Bronchial epithelial cell (primary cell): Measurements from ENCODE around the gene EIF4EBP2. TPM values are rescaled to one million over a fixed set of nuclear protein-coding genes. Genes with fewer than 3 reads are reported as not detected.

Experiments used
- DNase-seq: peaks from one replicate; pipeline ENCODE4 v3.0.0-alpha.2; 2010; ENCODE audit warnings: low read depth
- FAIRE-seq: peaks from 2 replicates; lab custom pipeline; 2011; peaks lifted over from hg19 to GRCh38; lab: Jason Lieb, UNC
- H3K27me3 ChIP-seq: 2 replicates; pipeline ENCODE4 v1.5.1; 2011; ENCODE audit warnings: low read length; ENCODE audit not compliant: control insufficient read depth, insufficient read depth
- H3K36me3 ChIP-seq: 2 replicates; pipeline ENCODE4 v1.5.1; 2011; ENCODE audit warnings: low read length; ENCODE audit not compliant: control insufficient read depth, insufficient read depth
- H3K4me3 ChIP-seq: 2 replicates; pipeline ENCODE4 v1.5.1; 2011; ENCODE audit warnings: mild to moderate bottlenecking, low read depth, low read length, control low read depth
- total RNA-seq: library from RNA; depleted of rRNA; stranded (reverse); fragments of >200 nt; gene quantifications from 2 replicates; pipeline ENCODE4 v1.2.1, GENCODE V29; 2014
- TF ChIP-seq, protein P1 (sequence below): IDR thresholded peaks from 2 replicates; pipeline ENCODE4 v1.5.1; 2011; ENCODE audit warnings: mild to moderate bottlenecking, moderate library complexity, low read length, control low read depth, inconsistent platforms; ENCODE audit not compliant: insufficient read depth, severe bottlenecking

Gene EIF4EBP2
- total RNA-seq, 1 donor from 2014 or later: 7.9 TPM

- H3K4me3 ChIP-seq: no peak overlapping the region
- no peak for DNase-seq
- FAIRE-seq: no peak
- TF ChIP-seq, protein P1, sequence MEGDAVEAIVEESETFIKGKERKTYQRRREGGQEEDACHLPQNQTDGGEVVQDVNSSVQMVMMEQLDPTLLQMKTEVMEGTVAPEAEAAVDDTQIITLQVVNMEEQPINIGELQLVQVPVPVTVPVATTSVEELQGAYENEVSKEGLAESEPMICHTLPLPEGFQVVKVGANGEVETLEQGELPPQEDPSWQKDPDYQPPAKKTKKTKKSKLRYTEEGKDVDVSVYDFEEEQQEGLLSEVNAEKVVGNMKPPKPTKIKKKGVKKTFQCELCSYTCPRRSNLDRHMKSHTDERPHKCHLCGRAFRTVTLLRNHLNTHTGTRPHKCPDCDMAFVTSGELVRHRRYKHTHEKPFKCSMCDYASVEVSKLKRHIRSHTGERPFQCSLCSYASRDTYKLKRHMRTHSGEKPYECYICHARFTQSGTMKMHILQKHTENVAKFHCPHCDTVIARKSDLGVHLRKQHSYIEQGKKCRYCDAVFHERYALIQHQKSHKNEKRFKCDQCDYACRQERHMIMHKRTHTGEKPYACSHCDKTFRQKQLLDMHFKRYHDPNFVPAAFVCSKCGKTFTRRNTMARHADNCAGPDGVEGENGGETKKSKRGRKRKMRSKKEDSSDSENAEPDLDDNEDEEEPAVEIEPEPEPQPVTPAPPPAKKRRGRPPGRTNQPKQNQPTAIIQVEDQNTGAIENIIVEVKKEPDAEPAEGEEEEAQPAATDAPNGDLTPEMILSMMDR: no peak
- no peaks in the 10 kb centered on the region for H3K36me3 ChIP-seq
- H3K27me3 ChIP-seq: no peaks in the 10 kb centered on the region
Measured at GRCh38 chr10:70380350-70381135, 23.4 kb upstream of the EIF4EBP2 start.

DNA sequence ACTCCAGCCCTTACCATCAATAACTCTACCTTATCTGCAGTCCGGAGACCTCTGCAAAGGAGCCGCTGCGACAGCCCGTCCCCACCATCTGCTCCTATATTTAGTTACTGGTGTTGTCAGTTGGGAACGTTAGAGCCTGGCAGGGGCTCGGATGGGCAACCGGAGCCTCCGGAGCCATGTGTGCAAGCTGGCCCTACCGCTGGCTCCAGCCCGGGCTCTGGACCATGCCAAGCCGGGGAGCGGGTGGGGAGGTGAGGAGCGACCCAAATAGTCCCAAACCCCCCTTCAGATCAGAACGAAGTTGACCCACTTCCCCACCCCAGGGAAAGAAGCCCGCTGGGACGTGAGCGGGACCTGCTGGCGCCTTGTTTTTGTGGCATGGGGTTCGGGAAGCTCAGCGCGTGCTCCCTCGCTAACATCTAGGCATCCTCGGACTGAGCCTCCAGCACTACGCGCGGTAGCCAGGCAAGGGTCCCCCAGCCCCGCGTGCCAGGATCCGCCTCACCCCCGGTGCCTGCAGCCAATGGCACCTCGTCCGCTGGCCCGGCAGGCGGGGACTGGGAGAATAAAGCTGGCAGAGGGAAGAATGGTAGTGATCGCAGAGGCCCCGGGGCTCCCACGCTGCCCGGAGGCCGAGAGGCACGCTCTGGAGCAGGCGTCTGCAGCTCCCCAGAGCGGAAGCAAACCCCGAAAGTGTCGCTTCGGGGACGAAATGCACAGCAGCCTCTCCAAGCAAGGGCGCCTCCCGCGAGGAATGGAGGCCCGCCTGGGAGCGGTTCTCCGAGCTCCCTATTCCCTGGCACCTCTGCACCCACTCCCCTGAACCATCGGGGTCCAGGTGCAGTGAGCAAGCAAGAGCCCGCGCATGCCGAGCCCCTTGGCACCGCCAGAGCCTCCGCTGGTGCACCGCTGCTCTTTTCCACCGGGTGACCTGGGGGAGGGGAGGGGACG, 22.2 kb upstream of the EIF4EBP2 start:
- DNase-seq: no peak
- TF ChIP-seq, protein P1: no peak
- Histone ChIP-seq H3K4me3 (peak overlapping the region; percentile 69), H3K36me3 (no peaks in the 10 kb centered on the region), H3K27me3 (no peaks in the 10 kb centered on the region)
- FAIRE-seq: no peak

- no peaks in the 10 kb centered on the region for H3K27me3 ChIP-seq
- H3K36me3 ChIP-seq: no peaks in the 10 kb centered on the region
- H3K4me3 ChIP-seq: no peak overlapping the region
- TF ChIP-seq, protein P1: no peak
- FAIRE-seq (no peak), DNase-seq (no peak)
Measured at GRCh38 chr10:70391654-70392053, 12.3 kb upstream of the EIF4EBP2 start.

DNA sequence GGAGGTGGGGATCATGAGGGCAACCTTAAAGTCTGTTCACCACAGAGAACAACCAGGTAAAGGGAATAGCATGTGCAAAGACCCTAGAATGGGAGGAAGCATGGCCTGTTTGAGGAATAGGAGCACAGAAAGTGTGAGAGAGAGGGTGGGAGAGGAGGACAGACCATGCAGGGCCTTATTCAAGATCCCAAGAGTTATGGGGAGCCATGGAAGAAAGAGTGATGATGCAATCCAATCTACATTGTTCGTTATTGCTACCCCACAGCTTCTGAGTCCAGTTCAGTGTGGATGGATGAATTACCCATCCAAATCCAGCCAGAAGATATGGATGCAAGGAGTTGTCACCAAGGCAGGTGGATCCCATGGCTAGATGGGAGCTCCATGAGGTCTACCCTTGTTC, 7.8 kb upstream of the EIF4EBP2 start:
- DNase-seq: no peak
- no peak overlapping the region for H3K4me3 ChIP-seq
- no peak for FAIRE-seq
- no peaks in the 10 kb centered on the region for H3K27me3 ChIP-seq
- TF ChIP-seq, protein P1: no peak
- H3K36me3 ChIP-seq: no peaks in the 10 kb centered on the region

GRCh38 chr10:70399177-70399576, 4.8 kb upstream of the EIF4EBP2 start:
- H3K36me3 ChIP-seq: no peaks in the 10 kb centered on the region
- FAIRE-seq (no peak), DNase-seq (no peak)

More at GRCh38 chr10:70399177-70399576, 4.8 kb upstream of the EIF4EBP2 start:
- no peaks in the 10 kb centered on the region for H3K27me3 ChIP-seq
- H3K4me3 ChIP-seq: no peak overlapping the region
- TF ChIP-seq, protein P1: no peak
